HEK293 (cell line): ENCODE results near the gene ASB6.

Source experiments
- CTCF ChIA-PET: fragments of 350-600 bp; formaldehyde crosslinking; extraction: SDS; loops from one replicate; lab custom pipeline; 2021; ENCODE audit warnings: antibody characterized with exemption; lab: Yijun Ruan, JAX
- POLR2A ChIA-PET: fragments of 300-600 bp; formaldehyde crosslinking; extraction: SDS; loops from one replicate; lab custom pipeline; 2020; ENCODE audit warnings: antibody characterized with exemption, inconsistent platforms; lab: Yijun Ruan, JAX
- H3K27ac ChIP-seq: fragments of 200-500 bp; sonication (Bioruptor generic); 2 replicates; pipeline ENCODE4 v1.5.1; 2014; ENCODE audit warnings: low read depth, low read length, control low read depth, inconsistent platforms; ENCODE audit errors: extremely low read depth
- H3K36me3 ChIP-seq, 2 experiments: fragments of 200-500 bp in 1 of 2; sonication (Bioruptor generic) in 1 of 2; 1 replicate in 1 of 2; 2 replicates in 1 of 2; pipeline ENCODE4 v1.5.1; 2014 to 2017; ENCODE audit warnings: inconsistent platforms in 2 of 2, low read length in 2 of 2; ENCODE audit not compliant: control insufficient read depth in 2 of 2, insufficient read depth in 1 of 2
- H3K4me1 ChIP-seq: fragments of 200-500 bp; sonication (Bioruptor generic); 2 replicates; pipeline ENCODE4 v1.5.1; 2014; ENCODE audit warnings: mild to moderate bottlenecking, low read length, inconsistent platforms; ENCODE audit not compliant: control insufficient read depth, insufficient read depth
- H3K4me3 ChIP-seq: 2 replicates; pipeline ENCODE4 v1.5.1; 2011; ENCODE audit warnings: low read depth, mild to moderate bottlenecking, control low read depth, low read length, moderate library complexity
- H3K9me3 ChIP-seq: fragments of 200-500 bp; sonication (Bioruptor generic); 2 replicates; pipeline ENCODE4 v1.5.1; 2014; ENCODE audit warnings: low read depth, low read length, inconsistent platforms; ENCODE audit not compliant: control insufficient read depth, insufficient read depth
- GFI1B ChIP-seq: fragments of 450-650 bp; formaldehyde crosslinking; IDR thresholded peaks from 2 replicates; pipeline ENCODE4 v1.5.1; 2016; ENCODE audit warnings: missing biosample characterization, missing genetic modification characterization
- GLIS2 ChIP-seq: fragments of 450-650 bp; formaldehyde crosslinking; IDR thresholded peaks from 2 replicates; pipeline ENCODE4 v1.5.1; 2016; ENCODE audit warnings: missing biosample characterization, missing genetic modification characterization
- KLF7 ChIP-seq: fragments of 450-650 bp; formaldehyde crosslinking; IDR thresholded peaks from 2 replicates; pipeline ENCODE4 v1.5.1; 2016; ENCODE audit warnings: missing biosample characterization, missing genetic modification characterization, borderline replicate concordance
- MYNN ChIP-seq: fragments of 450-650 bp; formaldehyde crosslinking; IDR thresholded peaks from 2 replicates; pipeline ENCODE4 v1.5.1; 2016; ENCODE audit warnings: missing biosample characterization, missing genetic modification characterization, borderline replicate concordance
- MZF1 ChIP-seq: fragments of 450-650 bp; formaldehyde crosslinking; IDR thresholded peaks from 2 replicates; pipeline ENCODE4 v1.5.1; 2017; ENCODE audit warnings: missing biosample characterization, missing genetic modification characterization, borderline replicate concordance
- OSR2 ChIP-seq: fragments of 450-650 bp; formaldehyde crosslinking; IDR thresholded peaks from 2 replicates; pipeline ENCODE4 v1.5.1; 2016; ENCODE audit warnings: missing biosample characterization, missing genetic modification characterization
- PATZ1 ChIP-seq: fragments of 450-650 bp; formaldehyde crosslinking; IDR thresholded peaks from 2 replicates; pipeline ENCODE4 v1.5.1; 2016; ENCODE audit warnings: missing biosample characterization, missing genetic modification characterization
- PBX3 ChIP-seq: sonication (generic); formaldehyde crosslinking; IDR thresholded peaks from 2 replicates; pipeline ENCODE4 v1.8.1; 2022; ENCODE audit warnings: mild to moderate bottlenecking, moderate library complexity, missing genetic modification reagents
- PRDM1 ChIP-seq: fragments of 450-650 bp; formaldehyde crosslinking; IDR thresholded peaks from 2 replicates; pipeline ENCODE4; 2016; ENCODE audit warnings: missing biosample characterization, missing genetic modification characterization
- ZBTB20 ChIP-seq: fragments of 450-650 bp; formaldehyde crosslinking; IDR thresholded peaks from 2 replicates; pipeline ENCODE4 v1.5.1; 2016; ENCODE audit warnings: missing biosample characterization, missing genetic modification characterization
- ZEB2 ChIP-seq: fragments of 450-650 bp; formaldehyde crosslinking; IDR thresholded peaks from 2 replicates; pipeline ENCODE4 v1.5.1; 2016; ENCODE audit warnings: missing biosample characterization, missing genetic modification characterization
- ZFHX2 ChIP-seq: fragments of 450-650 bp; formaldehyde crosslinking; conservative IDR thresholded peaks from 2 replicates; pipeline ENCODE4 v1.5.1; 2016; ENCODE audit warnings: missing biosample characterization, missing genetic modification characterization
- ZFP41 ChIP-seq: fragments of 450-650 bp; formaldehyde crosslinking; IDR thresholded peaks from 2 replicates; pipeline ENCODE4 v1.5.1; 2016; ENCODE audit warnings: missing biosample characterization, missing genetic modification characterization, borderline replicate concordance
- ZNF112 ChIP-seq: fragments of 450-650 bp; formaldehyde crosslinking; IDR thresholded peaks from 2 replicates; pipeline ENCODE4 v1.5.0; 2017; ENCODE audit warnings: missing biosample characterization, missing genetic modification characterization
- ZNF132 ChIP-seq: fragments of 450-650 bp; formaldehyde crosslinking; IDR thresholded peaks from 2 replicates; pipeline ENCODE4 v1.5.1; 2017; ENCODE audit warnings: missing biosample characterization, missing genetic modification characterization, borderline replicate concordance
- ZNF280C ChIP-seq: fragments of 450-650 bp; formaldehyde crosslinking; IDR thresholded peaks from 2 replicates; pipeline ENCODE4 v1.5.1; 2016; ENCODE audit warnings: missing biosample characterization, missing genetic modification characterization
- ZNF292 ChIP-seq: fragments of 450-650 bp; formaldehyde crosslinking; IDR thresholded peaks from 2 replicates; pipeline ENCODE4 v1.5.1; 2016; ENCODE audit warnings: low read depth, missing biosample characterization, missing genetic modification characterization, borderline replicate concordance
- ZNF544 ChIP-seq: fragments of 450-650 bp; formaldehyde crosslinking; IDR thresholded peaks from 2 replicates; pipeline ENCODE4 v1.5.0; 2017; ENCODE audit warnings: missing biosample characterization, missing genetic modification characterization
- ZNF555 ChIP-seq: fragments of 450-650 bp; formaldehyde crosslinking; conservative IDR thresholded peaks from 2 replicates; pipeline ENCODE4 v1.5.1; 2017; ENCODE audit warnings: missing biosample characterization, mild to moderate bottlenecking, missing genetic modification characterization, inconsistent platforms
- ZNF707 ChIP-seq: fragments of 450-650 bp; formaldehyde crosslinking; IDR thresholded peaks from 2 replicates; pipeline ENCODE4 v1.5.1; 2016; ENCODE audit warnings: missing biosample characterization, missing genetic modification characterization
- ZNF777 ChIP-seq: fragments of 450-650 bp; formaldehyde crosslinking; IDR thresholded peaks from 2 replicates; pipeline ENCODE4 v1.5.1; 2017; ENCODE audit warnings: missing biosample characterization, missing genetic modification characterization, borderline replicate concordance
- ZNF830 ChIP-seq: fragments of 450-650 bp; IDR thresholded peaks from 2 replicates; pipeline ENCODE4 v1.5.0; 2018; ENCODE audit warnings: missing biosample characterization, missing genetic modification characterization, low read depth, mild to moderate bottlenecking, moderate library complexity
- ZSCAN30 ChIP-seq: fragments of 450-650 bp; IDR thresholded peaks from 2 replicates; pipeline ENCODE4 v1.5.1; 2018; ENCODE audit warnings: missing biosample characterization, mild to moderate bottlenecking, missing genetic modification characterization, moderate library complexity
- ZXDB ChIP-seq: fragments of 450-650 bp; formaldehyde crosslinking; IDR thresholded peaks from 2 replicates; pipeline ENCODE4 v1.5.1; 2016; ENCODE audit warnings: missing biosample characterization, missing genetic modification characterization
- TF ChIP-seq, protein P1 (sequence below): fragments of 450-650 bp; formaldehyde crosslinking; IDR thresholded peaks from 2 replicates; pipeline ENCODE4 v1.5.1; 2016; ENCODE audit warnings: missing biosample characterization, missing genetic modification characterization
- TF ChIP-seq, protein P2 (sequence below): fragments of 450-650 bp; formaldehyde crosslinking; IDR thresholded peaks from 2 replicates; pipeline ENCODE4 v1.5.1; 2016; ENCODE audit warnings: missing biosample characterization, missing genetic modification characterization
- TF ChIP-seq, protein P3 (sequence below): fragments of 450-650 bp; formaldehyde crosslinking; IDR thresholded peaks from 2 replicates; pipeline ENCODE4 v1.5.1; 2016; ENCODE audit warnings: missing biosample characterization, missing genetic modification characterization

The ASB6 gene

GRCh38 chr9:129640086-129640870 is 1.7 kb downstream of the ASB6 start (continued):
- TF ChIP-seq PBX3 = no peak
- TF ChIP-seq MZF1 = peak; percentile 95
- no peak for TF ChIP-seq ZNF707
- TF ChIP-seq, protein P1, sequence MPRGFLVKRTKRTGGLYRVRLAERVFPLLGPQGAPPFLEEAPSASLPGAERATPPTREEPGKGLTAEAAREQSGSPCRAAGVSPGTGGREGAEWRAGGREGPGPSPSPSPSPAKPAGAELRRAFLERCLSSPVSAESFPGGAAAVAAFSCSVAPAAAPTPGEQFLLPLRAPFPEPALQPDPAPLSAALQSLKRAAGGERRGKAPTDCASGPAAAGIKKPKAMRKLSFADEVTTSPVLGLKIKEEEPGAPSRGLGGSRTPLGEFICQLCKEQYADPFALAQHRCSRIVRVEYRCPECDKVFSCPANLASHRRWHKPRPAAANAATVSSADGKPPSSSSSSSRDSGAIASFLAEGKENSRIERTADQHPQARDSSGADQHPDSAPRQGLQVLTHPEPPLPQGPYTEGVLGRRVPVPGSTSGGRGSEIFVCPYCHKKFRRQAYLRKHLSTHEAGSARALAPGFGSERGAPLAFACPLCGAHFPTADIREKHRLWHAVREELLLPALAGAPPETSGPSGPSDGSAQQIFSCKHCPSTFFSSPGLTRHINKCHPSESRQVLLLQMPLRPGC (tag by site-specific recombination) = 0 out of 2 replicates have a peak, but pooled peaks have one; percentile 12
- TF ChIP-seq, protein P2, sequence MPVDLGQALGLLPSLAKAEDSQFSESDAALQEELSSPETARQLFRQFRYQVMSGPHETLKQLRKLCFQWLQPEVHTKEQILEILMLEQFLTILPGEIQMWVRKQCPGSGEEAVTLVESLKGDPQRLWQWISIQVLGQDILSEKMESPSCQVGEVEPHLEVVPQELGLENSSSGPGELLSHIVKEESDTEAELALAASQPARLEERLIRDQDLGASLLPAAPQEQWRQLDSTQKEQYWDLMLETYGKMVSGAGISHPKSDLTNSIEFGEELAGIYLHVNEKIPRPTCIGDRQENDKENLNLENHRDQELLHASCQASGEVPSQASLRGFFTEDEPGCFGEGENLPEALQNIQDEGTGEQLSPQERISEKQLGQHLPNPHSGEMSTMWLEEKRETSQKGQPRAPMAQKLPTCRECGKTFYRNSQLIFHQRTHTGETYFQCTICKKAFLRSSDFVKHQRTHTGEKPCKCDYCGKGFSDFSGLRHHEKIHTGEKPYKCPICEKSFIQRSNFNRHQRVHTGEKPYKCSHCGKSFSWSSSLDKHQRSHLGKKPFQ (tag by site-specific recombination) = peak; percentile 88
- no peak for TF ChIP-seq ZNF830 (tag by site-specific recombination)
- TF ChIP-seq OSR2 = peak; percentile 99
- no peak for TF ChIP-seq ZNF112 (tag by site-specific recombination)
- TF ChIP-seq, all 188 proteins: peak for 64

DNA sequence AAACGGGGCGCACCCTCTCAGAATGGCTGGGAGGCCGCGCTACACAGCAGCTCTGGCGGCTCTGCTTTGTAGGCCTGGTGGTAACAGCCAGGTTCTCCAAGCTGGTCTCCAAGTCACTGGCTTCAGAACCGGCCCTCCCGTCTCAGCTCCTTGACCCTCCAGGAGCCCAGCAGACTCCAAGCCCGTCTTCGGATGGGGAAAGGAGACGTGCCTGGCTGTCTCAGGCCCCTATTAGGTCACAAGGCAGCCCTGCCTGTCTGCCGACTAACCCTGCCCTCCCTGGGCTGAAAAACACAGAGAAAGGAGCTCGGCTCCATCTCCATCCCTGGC is 2.2 kb downstream of the ASB6 start:
- Histone ChIP-seq H3K9me3 (no peaks in the 10 kb centered on the region), H3K4me3 (no peak overlapping the region), H3K36me3 (peaks cover 4 to 49% of the 10 kb centered on the region in 2 experiments; a peak in 2 of 3 replicates), H3K4me1 (peaks cover 11% of the 10 kb centered on the region), H3K27ac (peak overlapping the region; percentile 70)
- ChIA-PET POLR2A (interaction anchor here (0.8 to 5.5 kb wide), 8 partner anchors 9 to 552 kb away, joined by 3 to 57 read pairs (median 3); partner anchors contain the start of genes IER5L and NTMT1), CTCF (interaction anchor here (0.6 to 3.2 kb wide), 16 partner anchors 10 to 929 kb away, joined by 3 to 28 read pairs (median 8); partner anchors contain the start of genes C9orf50 and NTMT1)
- TF ChIP-seq ZNF132 (tag by site-specific recombination) (no peak), ZFP41 (no peak), ZBTB20 (no peak), GLIS2 (tag by site-specific recombination) (no peak), PATZ1 (tag by site-specific recombination) (no peak), ZEB2 (tag by site-specific recombination) (no peak), ZNF292 (no peak), ZNF555 (tag by site-specific recombination) (no peak), KLF7 (tag by site-specific recombination) (no peak), ZNF777 (tag by site-specific recombination) (no peak), PRDM1 (tag by site-specific recombination) (no peak), ZFHX2 (tag by site-specific recombination) (no peak), GFI1B (tag by site-specific recombination) (no peak), ZNF544 (tag by site-specific recombination) (no peak), ZXDB (tag by site-specific recombination) (no peak), ZSCAN30 (tag by site-specific recombination) (no peak), MYNN (no peak), ZNF280C (tag by site-specific recombination) (no peak)
- TF ChIP-seq, protein P3, sequence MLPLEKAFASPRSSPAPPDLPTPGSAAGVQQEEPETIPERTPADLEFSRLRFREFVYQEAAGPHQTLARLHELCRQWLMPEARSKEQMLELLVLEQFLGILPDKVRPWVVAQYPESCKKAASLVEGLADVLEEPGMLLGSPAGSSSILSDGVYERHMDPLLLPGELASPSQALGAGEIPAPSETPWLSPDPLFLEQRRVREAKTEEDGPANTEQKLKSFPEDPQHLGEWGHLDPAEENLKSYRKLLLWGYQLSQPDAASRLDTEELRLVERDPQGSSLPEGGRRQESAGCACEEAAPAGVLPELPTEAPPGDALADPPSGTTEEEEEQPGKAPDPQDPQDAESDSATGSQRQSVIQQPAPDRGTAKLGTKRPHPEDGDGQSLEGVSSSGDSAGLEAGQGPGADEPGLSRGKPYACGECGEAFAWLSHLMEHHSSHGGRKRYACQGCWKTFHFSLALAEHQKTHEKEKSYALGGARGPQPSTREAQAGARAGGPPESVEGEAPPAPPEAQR (tag by site-specific recombination) = no peak
